ACHN (cell line): ENCODE results near the gene CYP11A1.

Experiments
- DNase-seq: peaks from one replicate; pipeline ENCODE4 v3.0.0-alpha.2; 2015
- in situ Hi-C: cut with HindIII; loops from 2 replicates; pipeline ENCODE4 v1.10.0; 2017; ENCODE audit warnings: low sequenced_read_pairs, low pct_ligation_motif_present, low pct_unique_long_range_greater_than_20kb

Gene CYP11A1

GRCh38 chr15:74402873-74403587, 35.6 kb upstream of the CYP11A1 start:
- in situ Hi-C loops: no loop called here
- no peak for DNase-seq

- DNase-seq: no peak
- in situ Hi-C loops: no loop called here
Measured at GRCh38 chr15:74402337-74402841, 34.9 kb upstream of the CYP11A1 start.

- DNase-seq: no peak
- in situ Hi-C loops: no loop called here
Measured at GRCh38 chr15:74400915-74401757, 33.7 kb upstream of the CYP11A1 start.

- in situ Hi-C loops: no loop called here
- no peak for DNase-seq
Measured at GRCh38 chr15:74400313-74400860, 32.9 kb upstream of the CYP11A1 start.

GRCh38 chr15:74399511-74400312, 32.3 kb upstream of the CYP11A1 start:
- in situ Hi-C loops: no loop called here
- no peak for DNase-seq

GRCh38 chr15:74399100-74399499, 31.7 kb upstream of the CYP11A1 start:
- DNase-seq: no peak
- in situ Hi-C loops: no loop called here

GRCh38 chr15:74398183-74398582, 30.7 kb upstream of the CYP11A1 start:
- DNase-seq: no peak
- in situ Hi-C loops: no loop called here

GRCh38 chr15:74397239-74398068, 30.0 kb upstream of the CYP11A1 start:
- no peak for DNase-seq
- in situ Hi-C loops: no loop called here

- DNase-seq: peak; percentile 72
- in situ Hi-C loops: no loop called here
Measured at GRCh38 chr15:74396445-74397238, 29.2 kb upstream of the CYP11A1 start.

- no peak for DNase-seq
- in situ Hi-C loops: no loop called here
Measured at GRCh38 chr15:74396146-74396438, 28.6 kb upstream of the CYP11A1 start.

- DNase-seq: no peak
- in situ Hi-C loops: no loop called here
Measured at GRCh38 chr15:74395319-74396145, 28.1 kb upstream of the CYP11A1 start.

- in situ Hi-C loops: no loop called here
- DNase-seq: no peak
Measured at GRCh38 chr15:74394090-74394846, 26.8 kb upstream of the CYP11A1 start.

GRCh38 chr15:74393423-74393822, 26.0 kb upstream of the CYP11A1 start:
- in situ Hi-C loops: no loop called here

GRCh38 chr15:74392902-74393301, 25.5 kb upstream of the CYP11A1 start:
- in situ Hi-C loops: no loop called here
- no peak for DNase-seq

More at GRCh38 chr15:74393423-74393822, 26.0 kb upstream of the CYP11A1 start:
- no peak for DNase-seq

- no peak for DNase-seq
Measured at GRCh38 chr15:74392451-74392830, 25.0 kb upstream of the CYP11A1 start.

More at GRCh38 chr15:74392451-74392830, 25.0 kb upstream of the CYP11A1 start:
- in situ Hi-C loops: no loop called here
